HepG2 (cell line): ENCODE results near the gene COX7A2L. TPM values are rescaled to one million over a fixed set of nuclear protein-coding genes. Genes with fewer than 3 reads are reported as not detected.

Source experiments
- ATAC-seq: fragments of 200-7000 bp; cut with Tn5 transposase; 3 replicates; pipeline ENCODE4 v1.9.1; 2020; ENCODE audit warnings: mild to moderate bottlenecking, moderate library complexity
- BruUV-seq: library from RNA; stranded (reverse); fragments of 400-500 nt; replicated peaks from 2 replicates; lab custom pipeline; 2021; lab: Mats Ljungman, UMichigan
- CTCF ChIA-PET: fragments of 300-600 bp; formaldehyde crosslinking; extraction: SDS; loops from one replicate; lab custom pipeline; 2021; ENCODE audit warnings: low total read pairs, inconsistent platforms, low intra/inter-chr PET ratio; lab: Yijun Ruan, JAX
- POLR2A ChIA-PET: fragments of 350-600 bp; sonication (Branson Sonifier 250); formaldehyde crosslinking; loops from one replicate; lab custom pipeline; 2020; ENCODE audit warnings: antibody characterized with exemption, inconsistent platforms; lab: Yijun Ruan, JAX
- DNase-seq: peaks from one replicate; pipeline ENCODE4 v3.0.0-alpha.2; 2015; ENCODE audit warnings: low spot score
- FAIRE-seq: peaks from 3 replicates; lab custom pipeline; 2011; peaks lifted over from hg19 to GRCh38; lab: Jason Lieb, UNC
- H2AFZ ChIP-seq: one replicate; pipeline ENCODE4 v1.6.1; 2011; ENCODE audit warnings: low read length, inconsistent platforms
- H3K27ac ChIP-seq: fragments of 300-600 bp; 3 replicates; pipeline ENCODE4 v1.8.0; 2011; ENCODE audit warnings: mixed run types, mild to moderate bottlenecking, mixed read lengths, low read length, inconsistent platforms; ENCODE audit not compliant: insufficient read depth; ENCODE audit errors: extremely low read length
- H3K27me3 ChIP-seq, 2 experiments: fragments of 200-600 bp in 1 of 2; 2 replicates in 1 of 2; 3 replicates in 1 of 2; pipeline versions ENCODE4 v1.6.0 to v1.8.0; 2011; ENCODE audit warnings: low read length in 2 of 2, mild to moderate bottlenecking in 2 of 2, moderate library complexity in 2 of 2, inconsistent platforms in 1 of 2; ENCODE audit not compliant: insufficient read depth in 2 of 2, control insufficient read depth in 1 of 2
- H3K36me3 ChIP-seq, 2 experiments: fragments of 200-600 bp in 1 of 2; replicated peaks in 1 of 2; 2 replicates in 1 of 2; 3 replicates in 1 of 2; pipeline versions ENCODE4 v1.5.1 to v1.8.0; 2011; ENCODE audit warnings: low read length in 2 of 2, inconsistent platforms in 1 of 2; ENCODE audit not compliant: insufficient read depth in 2 of 2, control insufficient read depth in 1 of 2
- H3K4me1 ChIP-seq: 2 replicates; pipeline ENCODE4 v1.5.1; 2012; ENCODE audit warnings: low read length, inconsistent platforms; ENCODE audit not compliant: insufficient read depth
- H3K4me2 ChIP-seq: 2 replicates; pipeline ENCODE4 v1.6.0; 2011; ENCODE audit warnings: low read depth, low read length, inconsistent platforms
- H3K4me3 ChIP-seq, 3 experiments: fragments of 200-600 bp in 1 of 3; sonication (generic), shearing (Covaris generic) in 1 of 3; replicated peaks in 1 of 3; 2 replicates each; pipeline ENCODE4 v1.5.1; 2011 to 2016; ENCODE audit warnings: low read length in 3 of 3, inconsistent platforms in 2 of 3, low read depth in 2 of 3, mild to moderate bottlenecking in 2 of 3, control low read depth in 1 of 3, mixed read lengths in 1 of 3; ENCODE audit not compliant: insufficient read depth in 1 of 3
- H3K79me2 ChIP-seq: one replicate; pipeline ENCODE4 v1.6.1; 2011; ENCODE audit warnings: low read length, inconsistent platforms; ENCODE audit not compliant: insufficient read depth
- H3K9ac ChIP-seq: 2 replicates; pipeline ENCODE4 v1.6.0; 2011; ENCODE audit warnings: mild to moderate bottlenecking, low read depth, low read length, inconsistent platforms; ENCODE audit not compliant: insufficient read depth
- H3K9me3 ChIP-seq: 2 replicates; pipeline ENCODE4 v1.5.1; 2012; ENCODE audit warnings: mild to moderate bottlenecking, low read length
- H4K20me1 ChIP-seq: 2 replicates; pipeline ENCODE4 v1.6.0; 2011; ENCODE audit warnings: inconsistent platforms, mild to moderate bottlenecking, low read length, moderate library complexity; ENCODE audit not compliant: insufficient read depth
- FLYWCH1 ChIP-seq: sonication (generic); formaldehyde crosslinking; IDR thresholded peaks from 2 replicates; pipeline ENCODE4 v1.8.1; 2023; ENCODE audit warnings: mild to moderate bottlenecking, missing genetic modification reagents
- SOX13 ChIP-seq, 3 experiments: fragments of 450-650 bp in 1 of 3; sonication (generic) in 1 of 3; formaldehyde crosslinking in 1 of 3; IDR thresholded peaks in 2 of 3; conservative IDR thresholded peaks in 1 of 3; 2 replicates each; pipeline versions ENCODE4 v1.5.0 to v1.6.1; 2016 to 2020; ENCODE audit warnings: antibody characterized with exemption in 1 of 3, mild to moderate bottlenecking in 1 of 3, missing compliant biosample characterization in 1 of 3, missing genetic modification reagents in 1 of 3, moderate library complexity in 1 of 3
- SRSF4 ChIP-seq: fragments of 200-400 bp; formaldehyde crosslinking; IDR thresholded peaks from one replicate; pipeline ENCODE4 v1.6.1; 2018; ENCODE audit warnings: mild to moderate bottlenecking, low read depth, low read length, moderate library complexity; ENCODE audit not compliant: poor library complexity, severe bottlenecking
- SRSF9 ChIP-seq: fragments of 200-400 bp; formaldehyde crosslinking; IDR thresholded peaks from 2 replicates; pipeline ENCODE4 v1.6.1; 2018; ENCODE audit warnings: borderline replicate concordance, mild to moderate bottlenecking, low read depth, low read length; ENCODE audit not compliant: insufficient read depth, poor library complexity, severe bottlenecking
- TBP ChIP-seq: sonication (generic); formaldehyde crosslinking; IDR thresholded peaks from 2 replicates; pipeline ENCODE4 v1.5.0; 2020; ENCODE audit warnings: missing genetic modification reagents
- WGBS: methylation state at CpG from one replicate; pipeline ENCODE4 v1.1.6; 2017; ENCODE audit warnings: low lambda C conversion rate; 5-methylcytosine and 5-hydroxymethylcytosine counted together
- in situ Hi-C: cut with HindIII; loops from 2 replicates; pipeline ENCODE4 v1.10.0; 2017; ENCODE audit warnings: low pct_unique_long_range_greater_than_20kb; ENCODE audit not compliant: extremely low pct_ligation_motif_present
- intact Hi-C: fragments of 100-400 bp; cut with micrococcal nuclease; formaldehyde crosslinking; loops from one replicate; pipeline ENCODE4 v1.10.0; 2022; ENCODE audit not compliant: unreplicated experiment
- polyA plus RNA-seq, 8 experiments: library from polyadenylated mRNA; depleted of rRNA in 3 of 8; stranded (reverse) in 7 of 8; unstranded in 1 of 8; fragments of >200 nt; fragmentation: Illumina TruSeq in 4 of 8; extraction: Trizol in 4 of 8; gene quantifications; 2 replicates each; pipeline versions ENCODE4 v1.2.1 to v1.2.3, GENCODE V29; 2011 to 2016; ENCODE audit warnings: low read depth in 4 of 8, missing spikeins in 1 of 8, mixed read lengths in 1 of 8; ENCODE audit not compliant: insufficient read depth in 1 of 8
- total RNA-seq, 5 experiments: library from RNA; depleted of rRNA; stranded (reverse); fragments of >200 nt; fragmentation: Illumina TruSeq; extraction: Trizol; gene quantifications; 2 replicates each; pipeline ENCODE4 v1.2.3, GENCODE V29; 2016; ENCODE audit warnings: low read depth in 1 of 5

COX7A2L gene
- total and polyA plus RNA-seq, 2 of the 13 experiments (the other 11 are each of a cell fraction or from before 2014, with no cell fraction given), result 155 to 201 TPM

- TF ChIP-seq SRSF9 (no peak), TBP (CRISPR knock-in tag) (no peak), FLYWCH1 (CRISPR knock-in tag) (no peak)
These were observed 8.7 kb upstream of the COX7A2L start (continued) for GRCh38 chr2:42369532-42370229.

- BruUV-seq, result no TSS peak
- Histone ChIP-seq H3K79me2 (no peaks in the 10 kb centered on the region), H4K20me1 (no peaks in the 10 kb centered on the region), H3K27ac (no peak overlapping the region), H2AFZ (no peak overlapping the region), H3K4me2 (peak overlapping the region; percentile 26; the same call in 1 of the 2 replicates), H3K4me1 (peaks cover 30% of the 10 kb centered on the region), H3K9ac (no peak overlapping the region), H3K9me3 (no peaks in the 10 kb centered on the region), H3K27me3 (no peaks in the 10 kb centered on the region), H3K4me3 (no peak overlapping the region), H3K36me3 (no peaks in the 10 kb centered on the region)
- DNase-seq (no peak), FAIRE-seq (no peak), ATAC-seq (peak; percentile 8; the same call in 1 of the 3 replicates)
- ChIA-PET CTCF (no interaction called here), POLR2A (no interaction called here)
- in situ Hi-C loops, result loop anchor here (25.0 kb wide), 1 partner anchor 507 kb away; no protein-coding TSS in a partner anchor
- WGBS, result 43% methylated on average over 7 of the region's 7 CpGs
- TF ChIP-seq SOX13 (IDR thresholded peaks at IDR 0.05) (no peak), SOX13 (CRISPR knock-in tag; conservative IDR thresholded peaks at IDR 0.05 in 1 of 2, IDR thresholded peaks at IDR 0.05 in 1 of 2) (peak in 1 of 2 experiments; percentile 54; a peak in 1 of 4 replicates), SRSF4 (no peak)
- intact Hi-C loops, result no loop called here
These were observed 8.0 kb upstream of the COX7A2L start for GRCh38 chr2:42368817-42369531.
